Nephron (organoid): ENCODE results near the gene SLC37A2.
"Not testable (repeated sequence)": the region's sequence is repeated elsewhere in the genome, so short reads cannot be mapped to it uniquely, and the experiment has no call there.

Experiments
- H3K27ac Mint-ChIP-seq, 3 experiments: 2 replicates each; pipeline ENCODE4 v1.8.0; 2020; ENCODE audit warnings: mixed read lengths in 3 of 3, mild to moderate bottlenecking in 2 of 3, moderate library complexity in 1 of 3
- H3K27me3 Mint-ChIP-seq: 2 replicates; pipeline ENCODE4 v1.8.0; 2021; ENCODE audit warnings: low read depth, mild to moderate bottlenecking, moderate library complexity, mixed read lengths
- H3K36me3 Mint-ChIP-seq: 2 replicates; pipeline ENCODE4 v1.8.0; 2020; ENCODE audit warnings: low read depth, mixed read lengths
- H3K4me1 Mint-ChIP-seq: 2 replicates; pipeline ENCODE4 v1.8.0; 2020; ENCODE audit warnings: mixed read lengths
- H3K4me3 Mint-ChIP-seq, 3 experiments: 2 replicates each; pipeline ENCODE4 v1.8.0; 2020; ENCODE audit warnings: mild to moderate bottlenecking in 3 of 3, mixed read lengths in 3 of 3, moderate library complexity in 2 of 3
- H3K9me3 Mint-ChIP-seq: 2 replicates; pipeline ENCODE4 v1.8.0; 2020; ENCODE audit warnings: mixed read lengths
- CTCF ChIP-seq, 3 experiments: fragments of 200-600 bp; sonication (generic); IDR thresholded peaks; one replicate each; pipeline ENCODE4 v1.5.0; 2021; ENCODE audit warnings: antibody characterized with exemption in 3 of 3; ENCODE audit not compliant: unreplicated experiment in 3 of 3

Gene SLC37A2

GRCh38 chr11:125036933-125037332 is 26.2 kb upstream of the SLC37A2 start:
- no peak for TF ChIP-seq CTCF (IDR thresholded peaks at IDR 0.05; ENCODE audit: unreplicated experiment in 3 of 3)
- H3K27ac Mint-ChIP-seq, result no peak overlapping the region
- no peaks in the 10 kb centered on the region for H3K4me1 Mint-ChIP-seq
- peaks cover 28% of the 10 kb centered on the region for H3K9me3 Mint-ChIP-seq
- H3K36me3 Mint-ChIP-seq, result peaks cover 25% of the 10 kb centered on the region
- H3K27me3 Mint-ChIP-seq, result no peaks in the 10 kb centered on the region
- no peak overlapping the region for H3K4me3 Mint-ChIP-seq

GRCh38 chr11:125049164-125049792 is 13.8 kb upstream of the SLC37A2 start:
- H3K4me1 Mint-ChIP-seq, result no peaks in the 10 kb centered on the region
- H3K9me3 Mint-ChIP-seq, result no peaks in the 10 kb centered on the region
- TF ChIP-seq CTCF (IDR thresholded peaks at IDR 0.05; ENCODE audit: unreplicated experiment in 3 of 3), result no peak
- no peaks in the 10 kb centered on the region for H3K27me3 Mint-ChIP-seq
- H3K36me3 Mint-ChIP-seq, result no peaks in the 10 kb centered on the region
- H3K4me3 Mint-ChIP-seq, result no peak overlapping the region
- H3K27ac Mint-ChIP-seq, result no peak overlapping the region

GRCh38 chr11:125052047-125052446 is 11.1 kb upstream of the SLC37A2 start:
- Mint-ChIP-seq H3K9me3 (no peaks in the 10 kb centered on the region), H3K4me3 (no peak overlapping the region), H3K4me1 (no peaks in the 10 kb centered on the region), H3K27me3 (no peaks in the 10 kb centered on the region), H3K27ac (no peak overlapping the region), H3K36me3 (no peaks in the 10 kb centered on the region)
- TF ChIP-seq CTCF (IDR thresholded peaks at IDR 0.05; ENCODE audit: unreplicated experiment in 3 of 3), result no peak

GRCh38 chr11:125053167-125053566 is 9.9 kb upstream of the SLC37A2 start:
- H3K27ac Mint-ChIP-seq, result no peak overlapping the region
- H3K9me3 Mint-ChIP-seq, result no peaks in the 10 kb centered on the region
- H3K27me3 Mint-ChIP-seq, result no peaks in the 10 kb centered on the region
- no peaks in the 10 kb centered on the region for H3K4me1 Mint-ChIP-seq
- TF ChIP-seq CTCF (IDR thresholded peaks at IDR 0.05; ENCODE audit: unreplicated experiment in 3 of 3), result no peak
- no peak overlapping the region for H3K4me3 Mint-ChIP-seq
- no peaks in the 10 kb centered on the region for H3K36me3 Mint-ChIP-seq

GRCh38 chr11:125055107-125055715 is 7.9 kb upstream of the SLC37A2 start:
- no peaks in the 10 kb centered on the region for H3K9me3 Mint-ChIP-seq
- H3K27ac Mint-ChIP-seq, result no peak overlapping the region
- no peaks in the 10 kb centered on the region for H3K36me3 Mint-ChIP-seq
- peaks cover 5% of the 10 kb centered on the region for H3K27me3 Mint-ChIP-seq
- TF ChIP-seq CTCF (IDR thresholded peaks at IDR 0.05; ENCODE audit: unreplicated experiment in 3 of 3), result no peak
- H3K4me1 Mint-ChIP-seq, result no peaks in the 10 kb centered on the region
- H3K4me3 Mint-ChIP-seq, result no peak overlapping the region

- H3K9me3 Mint-ChIP-seq, H3K4me3 Mint-ChIP-seq, H3K4me1 Mint-ChIP-seq, H3K27ac Mint-ChIP-seq, H3K36me3 Mint-ChIP-seq: not testable (repeated sequence)
- peaks cover 14% of the 10 kb centered on the region for H3K27me3 Mint-ChIP-seq
These were observed 7.0 kb upstream of the SLC37A2 start for GRCh38 chr11:125056111-125056510.
